ENCODE results near the gene CA10.

The CA10 gene

DNA sequence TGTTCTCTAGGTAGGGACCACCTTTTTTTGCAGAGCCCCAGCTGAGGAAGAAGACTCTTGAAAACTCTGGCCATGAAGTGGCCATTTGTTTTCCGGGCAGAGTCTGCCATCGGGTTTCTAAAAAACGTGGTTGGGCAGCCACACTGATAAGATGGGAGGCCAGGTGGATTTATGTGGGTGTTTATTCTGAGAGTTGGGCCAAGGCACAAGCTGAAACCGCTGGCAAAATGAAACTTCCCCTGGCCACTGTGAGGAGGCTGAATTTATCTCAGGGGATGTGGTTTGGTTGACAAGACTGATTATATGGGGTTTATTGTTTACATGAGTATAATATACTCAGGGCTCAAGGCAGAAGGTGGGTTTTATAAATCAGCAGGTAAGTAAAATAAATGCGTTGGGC lies 476.4 kb downstream of the CA10 start:
- H3K4me2 ChIP-seq (ENCODE audit: insufficient read depth, low read length) = no peak overlapping the region
- no peak overlapping the region for H2AFZ ChIP-seq (ENCODE audit: low read depth, low read length)
- H3K4me1 ChIP-seq (ENCODE audit: insufficient read depth, low read length) = peaks cover 8% of the 10 kb centered on the region; the same call in 1 of the 2 replicates
- H3K36me3 ChIP-seq (ENCODE audit: insufficient read depth, low read length) = no peaks in the 10 kb centered on the region
- ATAC-seq (ENCODE audit: insufficient read depth, low read depth) (peak; percentile 54; the same call in 1 of the 3 replicates), DNase-seq (peak; percentile 16)
- no peaks in the 10 kb centered on the region for H3K9me3 ChIP-seq (ENCODE audit: insufficient read depth, low read length, severe bottlenecking)
- no peak for TF ChIP-seq CTCF (IDR thresholded peaks at IDR 0.05; ENCODE audit: borderline replicate concordance, extremely low read depth, low read length, poor library complexity, severe bottlenecking)
- no peak for TF ChIP-seq EZH2 (IDR thresholded peaks at IDR 0.05; ENCODE audit: borderline replicate concordance, low read depth, low read length, severe bottlenecking)
- no peak overlapping the region for H3K9ac ChIP-seq (ENCODE audit: low read depth, low read length)
- H3K27me3 ChIP-seq (ENCODE audit: insufficient read depth, low read length, poor library complexity) = no peaks in the 10 kb centered on the region
- H3K27ac ChIP-seq (ENCODE audit: low read length) = no peak overlapping the region
- H3K4me3 ChIP-seq (ENCODE audit: low read depth in 1 of 2, low read length in 2 of 2) = no peak overlapping the region
- H3K79me2 ChIP-seq (ENCODE audit: insufficient read depth, low read length) = no peaks in the 10 kb centered on the region
- H4K20me1 ChIP-seq (ENCODE audit: insufficient read depth, low read length) = no peaks in the 10 kb centered on the region

- no peak overlapping the region for H2AFZ ChIP-seq (ENCODE audit: low read depth, low read length)
- no peaks in the 10 kb centered on the region for H3K9me3 ChIP-seq (ENCODE audit: insufficient read depth, low read length, severe bottlenecking)
- no peaks in the 10 kb centered on the region for H3K79me2 ChIP-seq (ENCODE audit: insufficient read depth, low read length)
- H3K4me2 ChIP-seq (ENCODE audit: insufficient read depth, low read length) = no peak overlapping the region
- no peak for TF ChIP-seq EZH2 (IDR thresholded peaks at IDR 0.05; ENCODE audit: borderline replicate concordance, low read depth, low read length, severe bottlenecking)
- TF ChIP-seq CTCF (IDR thresholded peaks at IDR 0.05; ENCODE audit: borderline replicate concordance, extremely low read depth, low read length, poor library complexity, severe bottlenecking) = no peak
- no peak overlapping the region for H3K27ac ChIP-seq (ENCODE audit: low read length)
- H3K27me3 ChIP-seq (ENCODE audit: insufficient read depth, low read length, poor library complexity) = no peaks in the 10 kb centered on the region
- H4K20me1 ChIP-seq (ENCODE audit: insufficient read depth, low read length) = no peaks in the 10 kb centered on the region
- H3K4me3 ChIP-seq (ENCODE audit: low read depth in 1 of 2, low read length in 2 of 2) = no peak overlapping the region
- no peak overlapping the region for H3K9ac ChIP-seq (ENCODE audit: low read depth, low read length)
- no peaks in the 10 kb centered on the region for H3K36me3 ChIP-seq (ENCODE audit: insufficient read depth, low read length)
- H3K4me1 ChIP-seq (ENCODE audit: insufficient read depth, low read length) = peaks cover 20% of the 10 kb centered on the region
- DNase-seq = no peak
- ATAC-seq (ENCODE audit: insufficient read depth, low read depth) = no peak
Observed at GRCh38 chr17:51677875-51678274, 480.6 kb downstream of the CA10 start.

DNA sequence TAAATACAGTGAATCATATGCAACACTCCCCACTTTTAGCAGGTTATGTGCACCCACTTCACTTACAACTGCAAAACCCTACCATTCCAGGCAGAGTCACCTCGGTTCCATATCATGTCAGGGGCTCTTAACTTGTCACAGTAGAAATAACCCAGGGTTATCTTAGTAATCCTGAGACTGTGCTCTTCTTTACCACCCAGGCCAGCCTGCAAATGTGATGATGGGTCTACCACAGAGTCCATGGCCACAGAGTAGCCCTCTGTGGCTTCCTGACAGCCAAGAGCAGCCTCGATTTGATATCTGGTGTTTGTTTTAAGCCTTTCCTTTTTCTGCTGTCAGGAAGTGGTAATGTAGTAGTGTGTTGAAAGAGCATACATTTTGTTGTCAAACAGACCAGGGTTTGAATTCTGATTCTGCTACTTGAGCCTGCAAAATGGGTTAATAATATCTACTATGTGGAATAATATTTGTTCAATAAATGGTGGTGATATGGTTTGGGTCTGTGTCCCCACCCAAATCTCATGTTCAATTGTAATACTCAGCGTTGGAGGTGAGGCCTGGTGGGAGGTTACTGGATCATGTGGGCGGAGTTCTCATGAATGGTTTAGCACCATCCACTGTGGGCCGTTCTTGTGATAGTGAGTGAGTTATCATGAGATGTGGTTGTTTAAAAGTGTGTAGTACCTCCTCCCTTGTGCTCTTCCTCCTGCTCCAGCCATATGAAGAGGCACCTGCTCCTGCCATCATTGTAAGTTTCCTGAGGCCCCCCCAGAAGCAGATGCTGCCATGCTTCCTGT lies 481.6 kb downstream of the CA10 start:
- H3K27ac ChIP-seq (ENCODE audit: low read length) = no peak overlapping the region
- no peaks in the 10 kb centered on the region for H3K36me3 ChIP-seq (ENCODE audit: insufficient read depth, low read length)
- TF ChIP-seq EZH2 (IDR thresholded peaks at IDR 0.05; ENCODE audit: borderline replicate concordance, low read depth, low read length, severe bottlenecking) (no peak), CTCF (IDR thresholded peaks at IDR 0.05; ENCODE audit: borderline replicate concordance, extremely low read depth, low read length, poor library complexity, severe bottlenecking) (no peak)
- no peaks in the 10 kb centered on the region for H4K20me1 ChIP-seq (ENCODE audit: insufficient read depth, low read length)
- no peaks in the 10 kb centered on the region for H3K27me3 ChIP-seq (ENCODE audit: insufficient read depth, low read length, poor library complexity)
- H3K4me2 ChIP-seq (ENCODE audit: insufficient read depth, low read length) = no peak overlapping the region
- no peaks in the 10 kb centered on the region for H3K9me3 ChIP-seq (ENCODE audit: insufficient read depth, low read length, severe bottlenecking)
- ATAC-seq (ENCODE audit: insufficient read depth, low read depth) = no peak
- no peaks in the 10 kb centered on the region for H3K79me2 ChIP-seq (ENCODE audit: insufficient read depth, low read length)
- no peak overlapping the region for H2AFZ ChIP-seq (ENCODE audit: low read depth, low read length)
- H3K4me1 ChIP-seq (ENCODE audit: insufficient read depth, low read length) = peaks cover 13% of the 10 kb centered on the region
- H3K9ac ChIP-seq (ENCODE audit: low read depth, low read length) = no peak overlapping the region
- H3K4me3 ChIP-seq (ENCODE audit: low read depth in 1 of 2, low read length in 2 of 2) = no peak overlapping the region
- no peak for DNase-seq

All from DND-41 (cell line).